HCT116 (cell line): ENCODE results near the gene COA7. TPM values are rescaled to one million over a fixed set of nuclear protein-coding genes. Genes with fewer than 3 reads are reported as not detected.

ENCODE experiments used
- ATAC-seq: fragments of 200-7000 bp; cut with Tn5 transposase; 2 replicates; pipeline ENCODE4 v1.9.1; 2020; ENCODE audit warnings: mild to moderate bottlenecking, moderate library complexity
- BruUV-seq: library from RNA; stranded (reverse); fragments of 400-500 nt; replicated peaks from 2 replicates; lab custom pipeline; 2021; lab: Mats Ljungman, UMichigan
- CTCF ChIA-PET: fragments of 300-600 bp; sonication (Branson Sonifier 250); formaldehyde crosslinking; loops from one replicate; lab custom pipeline; 2021; ENCODE audit warnings: antibody characterized with exemption; lab: Charles Lee
- POLR2A ChIA-PET: fragments of 300-600, 350-600 bp; sonication (Branson Sonifier 250); formaldehyde crosslinking; loops from one replicate; lab custom pipeline; 2021; ENCODE audit warnings: antibody characterized with exemption; lab: Charles Lee
- RAD21 ChIA-PET, 2 experiments: fragments of 300-600 bp; sonication (Branson Sonifier 250); formaldehyde crosslinking; loops; one replicate each; lab custom pipeline; 2023; ENCODE audit warnings: low total read pairs in 2 of 2; ENCODE audit not compliant: uncharacterized antibody in 2 of 2, unreplicated experiment in 2 of 2, low non-redundant PET in 1 of 2; lab: Charles Lee
- DNase-seq: peaks from one replicate; pipeline ENCODE4 v3.0.0-alpha.2; 2010; ENCODE audit warnings: low read depth, low spot score
- H2AFZ ChIP-seq: fragments of 200-600 bp; shearing (Covaris generic), sonication (generic); 2 replicates; pipeline ENCODE4 v1.6.1; 2017; ENCODE audit warnings: low read depth, mixed run types, mixed read lengths, antibody characterized with exemption, low read length; ENCODE audit not compliant: poor library complexity, severe bottlenecking
- H3K27ac ChIP-seq: 2 replicates; pipeline ENCODE4 v1.5.1; 2012; ENCODE audit warnings: low read depth, low read length
- H3K27me3 ChIP-seq: fragments of 200-600 bp; sonication (generic); 2 replicates; pipeline ENCODE4 v1.6.1; 2016; ENCODE audit warnings: mixed run types, low read length, mixed read lengths; ENCODE audit not compliant: insufficient read depth
- H3K36me3 ChIP-seq, 2 experiments: fragments of 200-500 bp in 1 of 2; fragments of 200-600 bp in 1 of 2; sonication (Bioruptor generic) in 1 of 2; sonication (generic) in 1 of 2; 2 replicates each; pipeline versions ENCODE4 v1.5.1 to v1.6.1; 2014 to 2016; ENCODE audit warnings: low read length in 2 of 2, inconsistent platforms in 1 of 2, mixed read lengths in 1 of 2, mixed run types in 1 of 2; ENCODE audit not compliant: insufficient read depth in 2 of 2, control insufficient read depth in 1 of 2
- H3K4me1 ChIP-seq, 2 experiments: fragments of 200-600 bp in 1 of 2; sonication (generic) in 1 of 2; 2 replicates each; pipeline versions ENCODE4 v1.5.1 to v1.6.1; 2012 to 2017; ENCODE audit warnings: low read length in 2 of 2, inconsistent platforms in 1 of 2, mild to moderate bottlenecking in 1 of 2, mixed read lengths in 1 of 2, mixed run types in 1 of 2, moderate library complexity in 1 of 2; ENCODE audit not compliant: insufficient read depth in 2 of 2, control insufficient read depth in 1 of 2
- H3K4me2 ChIP-seq: fragments of 200-600 bp; sonication (generic); 2 replicates; pipeline ENCODE4 v1.6.1; 2017; ENCODE audit warnings: mixed run types, low read length, mixed read lengths
- H3K4me3 ChIP-seq, 2 experiments: fragments of 200-600 bp in 1 of 2; sonication (generic) in 1 of 2; replicated peaks in 1 of 2; 2 replicates each; pipeline ENCODE4 v1.5.1; 2011 to 2016; ENCODE audit warnings: low read length in 2 of 2, control low read depth in 1 of 2, low read depth in 1 of 2, mild to moderate bottlenecking in 1 of 2, mixed read lengths in 1 of 2, mixed run types in 1 of 2
- H3K79me2 ChIP-seq: fragments of 200-600 bp; sonication (generic); 2 replicates; pipeline ENCODE4 v1.6.1; 2017; ENCODE audit warnings: mild to moderate bottlenecking, mixed run types, low read length, moderate library complexity, mixed read lengths; ENCODE audit not compliant: insufficient read depth
- H3K9ac ChIP-seq: fragments of 200-600 bp; sonication (generic); 2 replicates; pipeline ENCODE4 v1.6.1; 2016; ENCODE audit warnings: low read length, mixed read lengths
- H3K9me2 ChIP-seq: fragments of 200-600 bp; sonication (generic), shearing (Covaris generic); 2 replicates; pipeline ENCODE4 v1.6.1; 2017; ENCODE audit warnings: mixed run types, mild to moderate bottlenecking, moderate library complexity; ENCODE audit not compliant: insufficient read depth
- H3K9me3 ChIP-seq, 2 experiments: fragments of 200-500 bp in 1 of 2; fragments of 200-600 bp in 1 of 2; sonication (Bioruptor generic) in 1 of 2; sonication (generic) in 1 of 2; 2 replicates each; pipeline ENCODE4 v1.6.1; 2014 to 2017; ENCODE audit warnings: low read length in 2 of 2, mixed read lengths in 2 of 2, inconsistent platforms in 1 of 2, low read depth in 1 of 2, mild to moderate bottlenecking in 1 of 2, mixed run types in 1 of 2, moderate library complexity in 1 of 2; ENCODE audit not compliant: control insufficient read depth in 1 of 2, insufficient read depth in 1 of 2
- H4K20me1 ChIP-seq: fragments of 200-600 bp; sonication (generic), shearing (Covaris generic); 2 replicates; pipeline ENCODE4 v1.6.1; 2017; ENCODE audit warnings: mixed run types, mild to moderate bottlenecking, moderate library complexity; ENCODE audit not compliant: insufficient read depth
- ATF3 ChIP-seq: IDR thresholded peaks from 2 replicates; pipeline ENCODE4 v1.6.1; 2012
- CEBPB ChIP-seq: IDR thresholded peaks from 2 replicates; pipeline ENCODE4 v1.6.1; 2012; ENCODE audit warnings: low read depth
- ELF1 ChIP-seq: IDR thresholded peaks from 2 replicates; pipeline ENCODE4 v1.6.1; 2012; ENCODE audit warnings: low read depth, borderline replicate concordance
- EZH2 ChIP-seq: fragments of 200-600 bp; sonication (generic); IDR thresholded peaks from 2 replicates; pipeline ENCODE4 v1.6.1; 2017; ENCODE audit warnings: antibody characterized with exemption, mixed run types
- EZH2phosphoT487 ChIP-seq: fragments of 200-600 bp; IDR thresholded peaks from 2 replicates; pipeline ENCODE4 v1.6.1; 2018; ENCODE audit warnings: antibody characterized with exemption, borderline replicate concordance
- FOSL1 ChIP-seq: IDR thresholded peaks from 2 replicates; pipeline ENCODE4 v1.6.1; 2012; ENCODE audit warnings: low read depth
- JUND ChIP-seq: IDR thresholded peaks from 2 replicates; pipeline ENCODE4 v1.6.1; 2012
- MAX ChIP-seq: IDR thresholded peaks from 2 replicates; pipeline ENCODE4 v1.6.1; 2012
- POLR2A ChIP-seq: IDR thresholded peaks from 2 replicates; pipeline ENCODE4 v1.7.0; 2011; ENCODE audit warnings: borderline replicate concordance; ENCODE audit not compliant: insufficient read depth, insufficient read length; ENCODE audit errors: extremely low read depth
- POLR2AphosphoS5 ChIP-seq: IDR thresholded peaks from 2 replicates; pipeline ENCODE4 v1.6.1; 2011; ENCODE audit warnings: mild to moderate bottlenecking, low read depth, low read length, moderate library complexity
- RAD21 ChIP-seq: IDR thresholded peaks from 2 replicates; pipeline ENCODE4 v1.6.1; 2012; ENCODE audit warnings: low read depth, mild to moderate bottlenecking
- REST ChIP-seq: IDR thresholded peaks from 2 replicates; pipeline ENCODE4 v1.6.1; 2012; ENCODE audit warnings: low read depth
- SIN3A ChIP-seq: IDR thresholded peaks from 2 replicates; pipeline ENCODE4 v1.6.1; 2012; ENCODE audit warnings: low read depth
- SRF ChIP-seq: IDR thresholded peaks from 2 replicates; pipeline ENCODE4 v1.6.1; 2012; ENCODE audit warnings: low read depth
- TCF7L2 ChIP-seq: IDR thresholded peaks from 2 replicates; pipeline ENCODE4 v1.7.0; 2011; ENCODE audit warnings: borderline replicate concordance, inconsistent platforms; ENCODE audit not compliant: insufficient read depth, insufficient read length; ENCODE audit errors: extremely low read depth
- YY1 ChIP-seq: IDR thresholded peaks from 2 replicates; pipeline ENCODE4 v1.6.1; 2011; ENCODE audit warnings: low read length, low read depth, moderate library complexity, mild to moderate bottlenecking; ENCODE audit not compliant: insufficient replicate concordance; ENCODE audit errors: extremely low read depth
- ZBTB33 ChIP-seq: IDR thresholded peaks from 2 replicates; pipeline ENCODE4 v1.6.1; 2011; ENCODE audit warnings: mild to moderate bottlenecking, low read length, moderate library complexity; ENCODE audit not compliant: insufficient replicate concordance; ENCODE audit errors: extremely low read depth
- ZNF274 ChIP-seq: fragments of 200-500 bp; sonication (Bioruptor generic); IDR thresholded peaks from 2 replicates; pipeline ENCODE4 v1.6.1; 2014; ENCODE audit warnings: mild to moderate bottlenecking, low read depth, low read length, inconsistent platforms
- intact Hi-C: fragments of 100-400 bp; cut with micrococcal nuclease; formaldehyde crosslinking; loops from 2 replicates; pipeline ENCODE4 v1.10.0; 2022
- total RNA-seq: library from RNA; stranded (reverse); gene quantifications from one replicate; pipeline ENCODE4 v1.2.1, GENCODE V29; 2021; ENCODE audit not compliant: unreplicated experiment

Gene COA7
- total RNA-seq, 1 experiment from 2014 or later = 43.6 TPM

- TF ChIP-seq REST = no peak
- no peak for TF ChIP-seq CEBPB
- no peak for TF ChIP-seq FOSL1
- TF ChIP-seq RAD21 = no peak
- TF ChIP-seq ZNF274 = no peak
- no peak for TF ChIP-seq YY1
- no peak for TF ChIP-seq ATF3
- TF ChIP-seq EZH2 = no peak
These were observed 15.4 kb upstream of the COA7 start (continued) for GRCh38 chr1:52713590-52713989.

- H3K27ac ChIP-seq = no peak overlapping the region
- DNase-seq = no peak
- H3K36me3 ChIP-seq = no peaks in the 10 kb centered on the region
- H2AFZ ChIP-seq = no peak overlapping the region
- ChIA-PET CTCF (no interaction called here), RAD21 (no interaction called here), POLR2A (no interaction called here)
- intact Hi-C loops = loop anchor here (10.0 kb wide), 1 partner anchor 116 kb away; no protein-coding TSS in a partner anchor
- H3K4me3 ChIP-seq = no peak overlapping the region
- no TSS peak for BruUV-seq
- H3K4me2 ChIP-seq = no peak overlapping the region
- H3K9me3 ChIP-seq = no peaks in the 10 kb centered on the region
- H3K9me2 ChIP-seq = no peaks in the 10 kb centered on the region
- no peak overlapping the region for H3K9ac ChIP-seq
- no peaks in the 10 kb centered on the region for H3K79me2 ChIP-seq
- H4K20me1 ChIP-seq = no peaks in the 10 kb centered on the region
- no peak for ATAC-seq
- no peaks in the 10 kb centered on the region for H3K27me3 ChIP-seq
- peaks cover 8 to 24% of the 10 kb centered on the region in 2 experiments for H3K4me1 ChIP-seq
- TF ChIP-seq POLR2AphosphoS5 = no peak
- no peak for TF ChIP-seq ATF3
- no peak for TF ChIP-seq ELF1
- no peak for TF ChIP-seq EZH2phosphoT487
- no peak for TF ChIP-seq SIN3A
- TF ChIP-seq RAD21 = no peak
- no peak for TF ChIP-seq ZNF274
- no peak for TF ChIP-seq MAX
- TF ChIP-seq TCF7L2 = no peak
- TF ChIP-seq ZBTB33 = no peak
- TF ChIP-seq JUND = no peak
- no peak for TF ChIP-seq POLR2A
- TF ChIP-seq SRF = no peak
- no peak for TF ChIP-seq CEBPB
These were observed 10.9 kb upstream of the COA7 start for GRCh38 chr1:52709016-52709415.
